A549 (cell line): ENCODE data around the gene CNNM3.

Experiments
- BCL3 ChIP-seq: fragments of >200 bp; sonication (Bioruptor Twin); formaldehyde crosslinking; IDR thresholded peaks from 3 replicates; pipeline ENCODE4 v1.6.1; 2016
- CTCF ChIP-seq: fragments of >200 bp; sonication (Bioruptor Twin); formaldehyde crosslinking; IDR thresholded peaks from 3 replicates; pipeline ENCODE4 v1.5.1; 2016
- EP300 ChIP-seq, 2 experiments: fragments of >200 bp; sonication (Bioruptor Twin); formaldehyde crosslinking; IDR thresholded peaks; 2 replicates in 1 of 2; 3 replicates in 1 of 2; pipeline ENCODE4 v1.6.1; 2016 to 2017
- KDM1A ChIP-seq: fragments of 200-600 bp; sonication (generic); IDR thresholded peaks from 2 replicates; pipeline ENCODE4 v1.6.1; 2016; ENCODE audit warnings: low read depth, mild to moderate bottlenecking
- RFX5 ChIP-seq: fragments of 450-650 bp; IDR thresholded peaks from 2 replicates; pipeline ENCODE4 v1.7.1; 2014; ENCODE audit warnings: antibody characterized with exemption, mild to moderate bottlenecking, moderate library complexity
- ZSCAN20 ChIP-seq: fragments of 250-450 bp; sonication (Bioruptor Pico); IDR thresholded peaks from 2 replicates; pipeline ENCODE4 v1.8.0; 2022; ENCODE audit warnings: mild to moderate bottlenecking, moderate library complexity

- TF ChIP-seq CTCF (no peak), BCL3 (no peak), ZSCAN20 (CRISPR knock-in tag) (no peak), EP300 (IDR thresholded peaks at IDR 0.05) (no peak), RFX5 (no peak), KDM1A (no peak)
Measured at GRCh38 chr2:96789245-96789617, 26.8 kb upstream of the CNNM3 start.
